HG03432 (cell line): ENCODE measurements around the gene C7orf25.

Experiments used
- ATAC-seq: cut with Tn5 transposase; IDR thresholded peaks from one replicate; pipeline ENCODE4 v1.9.1; 2021; ENCODE audit warnings: mild to moderate bottlenecking, moderate library complexity; ENCODE audit not compliant: unreplicated experiment

The C7orf25 gene

DNA sequence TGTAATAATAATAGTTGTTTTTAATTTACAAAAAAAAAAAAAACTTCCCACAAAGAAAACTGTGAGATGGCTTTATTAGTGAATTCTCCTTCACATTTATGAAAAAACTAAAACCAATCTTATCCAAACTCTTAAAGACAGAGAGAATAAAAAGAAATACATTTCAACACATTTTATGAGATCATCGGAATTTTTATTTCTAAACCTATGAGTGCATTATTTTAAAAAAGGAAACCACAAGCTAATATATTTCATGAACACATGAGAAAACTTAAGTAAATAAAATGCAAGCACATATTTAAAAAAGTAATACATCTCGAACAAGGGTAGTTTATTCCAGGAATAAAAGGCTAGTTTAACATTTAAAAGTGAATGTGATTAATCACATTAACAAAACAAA is 31.5 kb downstream of the C7orf25 start:
- ATAC-seq: no peak

DNA sequence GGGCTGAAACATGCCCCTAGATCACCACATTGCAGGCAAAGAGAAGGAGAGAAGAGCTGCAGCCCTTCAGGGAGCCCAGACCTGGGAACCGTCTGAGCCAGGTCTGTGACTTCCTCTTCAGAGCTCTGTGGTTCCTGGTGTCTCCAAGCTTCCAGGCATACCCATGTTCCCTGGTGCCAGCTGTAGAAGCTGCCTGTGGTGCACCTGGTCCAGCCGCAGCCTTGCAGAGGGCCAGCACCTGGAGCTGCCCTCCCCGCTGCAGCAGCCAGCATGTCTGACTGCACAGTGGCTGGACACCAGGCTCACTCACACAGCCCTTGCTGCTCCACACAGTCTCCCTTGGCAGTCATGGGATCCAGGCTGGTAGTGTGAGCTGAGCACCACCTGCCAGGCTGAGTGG is 33.6 kb downstream of the C7orf25 start:
- ATAC-seq: no peak

DNA sequence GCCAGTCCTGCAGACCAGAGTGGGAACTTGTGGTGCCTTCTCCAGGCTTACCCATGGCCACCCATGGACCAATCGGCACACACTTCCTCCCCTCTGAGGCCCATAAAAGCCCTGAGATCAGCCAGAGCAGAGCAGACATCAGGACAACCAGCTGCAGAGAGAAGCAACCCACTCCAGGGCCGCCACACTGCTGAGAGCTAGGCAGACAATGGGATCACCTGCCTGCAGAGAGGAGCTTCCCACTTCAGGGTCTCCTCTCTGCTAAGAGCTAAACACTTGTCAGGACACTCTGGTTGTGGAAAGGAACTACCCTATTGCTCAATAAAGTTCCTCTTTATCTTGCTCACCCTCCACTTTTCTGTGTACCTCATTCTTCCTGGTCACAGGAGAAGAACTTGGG is 34.0 kb downstream of the C7orf25 start:
- ATAC-seq: no peak

DNA sequence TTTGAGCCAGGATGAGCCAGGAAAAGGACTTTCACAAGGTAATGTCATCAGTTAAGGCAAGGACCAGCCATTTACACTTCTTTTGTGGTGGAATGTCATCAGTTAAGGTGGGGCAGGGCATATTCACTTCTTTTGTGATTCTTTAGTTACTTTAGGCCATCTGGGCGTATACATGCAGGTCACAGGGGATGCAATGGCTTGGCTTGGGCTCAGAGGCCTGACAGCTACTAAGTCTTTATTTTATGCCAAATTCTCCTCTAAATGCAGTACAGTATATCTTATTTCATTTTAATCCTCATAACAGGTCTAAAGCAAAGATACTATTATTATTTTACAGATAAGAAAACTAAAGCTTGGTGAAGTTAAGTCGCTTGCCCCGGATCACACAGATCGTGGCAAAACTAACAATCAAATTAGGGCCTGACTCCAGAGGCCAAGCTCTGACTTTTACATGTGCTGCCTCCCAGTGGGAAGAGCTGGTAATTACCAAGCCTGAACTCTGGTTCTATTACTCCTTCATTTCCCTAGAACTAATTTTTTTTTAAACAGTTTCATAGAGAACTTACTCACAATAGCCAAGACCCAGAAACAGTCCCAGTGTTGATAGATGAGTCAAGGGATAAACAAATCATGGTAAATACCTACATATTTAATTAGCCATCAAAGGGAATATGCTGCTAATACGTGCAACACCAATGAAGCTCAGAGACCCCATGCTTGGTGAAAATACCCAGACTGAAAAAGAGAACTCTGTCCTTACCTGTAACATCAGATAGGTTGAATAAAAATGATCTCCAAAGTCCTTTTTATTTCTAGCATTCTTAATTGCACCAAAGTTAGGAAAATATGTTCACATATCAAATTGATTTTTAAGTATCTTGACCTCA is 35.4 kb downstream of the C7orf25 start:
- ATAC-seq: peak; percentile 89

DNA sequence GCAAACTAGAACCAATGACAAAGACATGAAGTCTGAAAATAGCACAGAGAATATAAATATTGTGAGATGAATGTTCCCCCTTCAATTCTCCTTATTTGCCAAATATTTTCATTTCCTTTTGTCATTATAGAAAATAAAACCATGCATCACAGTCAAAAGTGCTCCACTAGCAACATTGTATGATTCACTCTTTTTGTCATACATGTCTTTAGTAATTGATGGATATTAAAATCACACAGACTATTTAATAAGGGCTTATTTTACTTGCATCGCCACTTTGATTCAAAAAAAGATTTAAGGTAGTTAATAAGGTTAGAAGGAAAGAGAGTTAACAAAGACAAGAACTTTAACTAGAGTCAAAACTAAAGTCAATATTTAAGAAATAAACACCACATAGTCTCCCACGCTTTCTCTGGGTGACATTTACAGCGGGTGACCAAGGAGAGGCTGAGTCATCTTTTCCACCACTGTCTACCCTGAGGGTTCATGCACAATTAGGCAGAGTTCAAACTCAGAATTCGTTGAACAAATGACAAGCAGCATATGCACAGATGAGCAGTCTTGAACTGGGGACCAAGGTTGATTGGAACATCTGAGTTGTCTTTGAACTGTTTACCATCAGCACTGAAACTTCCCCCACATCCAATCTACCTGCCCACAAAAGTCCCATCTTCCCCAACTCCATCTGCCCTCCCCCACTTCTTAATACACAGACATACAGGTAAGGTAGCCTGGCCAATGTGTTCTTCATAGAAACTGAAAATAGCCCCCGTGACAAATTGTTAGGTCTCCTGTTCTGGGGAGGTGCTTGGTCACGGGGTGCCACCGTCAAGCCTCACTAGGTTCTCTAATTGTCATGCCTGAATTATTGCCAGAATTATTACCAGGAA is 42.5 kb downstream of the C7orf25 start:
- peak; percentile 98 for ATAC-seq

DNA sequence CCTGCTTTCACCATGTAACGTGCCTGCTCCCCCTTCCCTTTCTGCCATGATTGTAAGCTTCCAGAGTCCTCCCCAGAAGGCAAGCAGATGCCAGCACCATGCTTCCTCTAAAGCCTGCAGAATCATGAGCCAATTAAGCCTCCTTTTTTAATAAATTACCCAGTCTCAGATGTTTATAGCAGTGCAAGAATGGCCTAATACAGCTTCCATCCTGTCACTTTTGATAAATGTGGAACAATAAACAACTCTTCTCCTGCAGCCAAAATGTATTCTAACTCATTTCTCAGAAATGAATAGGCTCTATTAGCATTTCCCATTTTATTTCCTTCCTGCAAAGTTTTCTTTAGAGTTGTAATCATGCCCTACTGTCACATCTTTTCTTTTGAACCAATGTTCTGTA is 43.4 kb downstream of the C7orf25 start:
- no peak for ATAC-seq
